ENCODE data around the gene PCSK5.
"Not testable (repeated sequence)": the region's sequence is repeated elsewhere in the genome, so short reads cannot be mapped to it uniquely, and the experiment has no call there.

Gene PCSK5

DNA sequence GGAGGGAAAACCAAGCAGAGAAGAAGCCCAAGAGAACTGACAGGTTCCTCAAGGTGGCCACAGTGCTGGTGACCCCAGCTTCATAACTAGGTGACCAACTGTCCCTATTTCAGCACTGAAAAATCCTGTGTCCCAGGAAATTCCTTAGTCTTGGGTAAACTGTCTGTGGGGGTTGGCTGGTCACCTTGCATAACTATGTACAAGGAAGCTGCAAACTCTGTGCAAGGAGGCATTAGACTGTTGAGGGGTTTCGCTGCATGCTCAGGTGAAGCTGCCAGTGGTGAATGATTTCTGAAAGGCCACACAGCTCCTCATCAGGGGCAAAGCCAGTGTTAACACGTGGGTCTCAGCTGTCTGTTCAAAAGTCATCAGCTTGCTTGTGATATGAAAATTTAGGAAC lies 36.9 kb downstream of the PCSK5 start:
- no peak for DNase-seq

DNA sequence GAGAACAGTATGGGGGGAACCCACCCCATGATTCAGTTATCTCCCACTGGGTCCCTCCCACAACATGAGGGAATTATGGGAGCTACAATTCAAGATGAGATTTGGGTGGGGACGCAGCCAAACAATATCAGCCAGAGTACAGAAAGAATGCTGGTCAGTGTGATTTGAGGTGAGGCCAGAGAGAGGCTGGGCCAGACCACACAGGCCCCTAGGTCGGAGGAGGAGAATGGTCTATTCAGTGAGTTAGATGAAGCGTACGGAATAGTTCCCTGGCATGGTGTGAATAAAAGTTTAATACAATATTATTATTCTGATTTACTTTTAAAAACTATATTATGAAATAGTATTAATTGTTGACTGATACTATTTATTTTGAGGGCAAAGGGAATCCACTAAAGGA lies 39.7 kb downstream of the PCSK5 start:
- DNase-seq, result no peak

DNA sequence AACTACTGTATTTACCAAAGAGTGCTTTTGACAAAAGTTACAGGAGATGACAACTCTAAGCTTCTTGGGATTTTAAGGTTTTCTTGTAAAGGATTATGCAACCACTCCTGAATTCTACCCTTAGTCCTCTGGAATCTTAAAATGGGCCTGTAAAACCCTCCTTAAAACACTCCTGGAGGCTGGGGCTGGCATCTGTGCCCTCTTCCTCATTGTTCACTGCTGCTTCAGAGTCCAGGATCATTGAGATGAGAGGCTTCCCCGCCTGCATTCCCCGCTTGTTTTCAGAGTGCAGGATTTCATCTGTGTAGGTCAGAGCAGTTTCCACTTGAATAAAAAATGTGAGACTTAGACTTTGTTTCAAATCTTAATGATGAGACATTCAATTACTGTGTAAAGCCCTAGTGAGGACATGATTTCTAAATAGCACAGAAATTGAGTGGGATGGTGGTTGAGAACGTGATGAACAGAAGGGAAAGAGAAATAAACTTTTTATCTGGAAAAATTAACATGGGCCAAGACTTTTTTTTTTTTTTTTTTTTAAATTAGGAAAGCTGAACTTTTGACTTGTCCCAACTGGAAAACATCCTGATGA lies 40.4 kb downstream of the PCSK5 start:
- no peak for DNase-seq

DNA sequence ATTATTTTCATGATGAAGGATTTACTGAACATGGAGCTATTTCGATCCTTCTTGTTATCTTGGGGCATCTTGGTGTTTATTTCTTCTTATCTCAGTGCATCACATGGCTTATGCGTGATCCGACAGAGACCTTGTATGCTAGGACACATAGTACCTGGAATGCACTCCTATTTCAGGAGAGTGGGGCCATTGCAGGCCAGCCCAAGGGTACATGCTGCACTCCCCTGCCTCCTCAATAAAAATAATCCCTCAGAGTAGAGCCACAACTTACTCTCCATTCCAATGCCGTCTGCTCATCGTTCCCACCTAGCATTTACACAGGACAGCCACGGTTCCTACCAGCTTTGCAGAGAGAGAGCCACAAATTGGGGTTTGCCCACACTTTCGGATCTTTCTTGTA lies 43.5 kb downstream of the PCSK5 start:
- no peak for DNase-seq

DNA sequence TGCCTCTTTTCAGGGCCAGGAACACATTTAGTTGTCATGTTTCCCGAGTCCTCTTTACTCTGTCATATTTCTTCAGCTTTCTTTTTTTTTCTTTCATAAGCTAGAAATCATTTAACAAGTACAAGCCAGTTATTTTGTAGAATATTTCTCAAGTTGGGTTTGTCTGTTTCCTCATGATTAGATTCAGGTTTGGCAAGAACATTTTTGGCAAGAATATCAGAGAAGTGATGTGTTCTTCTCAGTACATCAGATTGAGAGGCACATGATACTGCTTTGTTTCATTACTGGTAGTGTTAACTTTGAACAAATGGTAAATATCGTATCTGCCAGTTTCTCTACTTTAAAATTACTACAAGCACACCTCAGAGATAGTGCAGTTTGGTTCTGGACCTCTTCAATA lies 45.1 kb downstream of the PCSK5 start:
- DNase-seq, result no peak

DNA sequence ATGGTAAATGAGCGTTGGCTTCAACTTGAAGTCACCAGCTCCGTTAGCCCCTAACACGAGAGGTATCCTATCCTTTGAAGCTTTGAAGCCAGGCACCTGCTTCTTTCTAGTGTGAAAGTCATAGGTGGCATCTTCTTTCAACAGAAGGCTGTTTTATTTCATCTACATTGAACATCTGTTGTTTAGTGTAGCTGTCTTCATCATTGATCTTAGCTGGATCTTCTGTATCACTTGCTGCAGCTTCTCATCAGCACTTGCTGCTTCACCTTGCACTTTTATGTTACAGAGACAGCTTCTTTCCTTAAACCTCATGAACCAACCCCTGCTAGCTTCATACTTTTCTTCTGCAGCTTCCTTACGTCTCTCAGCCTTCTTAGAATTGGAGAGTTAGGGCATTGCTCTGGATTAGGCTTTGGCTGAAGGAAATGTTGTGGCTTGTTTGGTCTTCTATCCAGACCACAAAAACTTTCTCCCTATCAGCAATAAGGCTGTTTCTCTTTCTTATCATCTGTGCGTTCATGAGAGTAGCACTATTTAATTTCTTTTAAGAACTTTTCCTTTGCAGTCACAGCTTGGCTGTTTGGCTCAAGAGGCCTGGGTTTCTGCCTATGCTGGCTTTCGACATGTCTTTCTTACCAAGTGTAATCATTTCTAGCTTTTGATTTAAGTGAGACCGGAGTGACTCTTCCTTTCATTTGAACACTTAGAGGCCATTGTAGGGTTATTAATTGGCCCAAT lies 47.2 kb downstream of the PCSK5 start:
- DNase-seq, result no peak

DNA sequence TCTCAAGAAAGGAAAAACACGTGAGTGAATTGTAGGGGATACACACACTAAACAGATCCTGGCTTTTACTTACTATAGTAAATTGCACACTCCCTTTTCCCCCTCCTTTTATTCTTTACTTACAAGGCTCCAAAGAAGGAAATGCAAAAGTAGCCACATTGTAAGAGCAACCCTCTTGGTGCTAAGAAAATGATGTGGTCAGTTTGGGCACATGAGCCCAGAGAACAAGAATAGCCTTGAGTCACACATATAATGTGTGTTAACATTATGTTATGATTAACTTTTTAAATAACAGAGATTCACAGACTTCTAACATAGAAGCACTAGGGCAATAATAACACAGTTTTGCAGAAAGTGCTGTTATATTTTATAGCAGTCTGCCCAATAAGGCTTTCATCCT lies 48.5 kb downstream of the PCSK5 start:
- DNase-seq, result no peak

DNA sequence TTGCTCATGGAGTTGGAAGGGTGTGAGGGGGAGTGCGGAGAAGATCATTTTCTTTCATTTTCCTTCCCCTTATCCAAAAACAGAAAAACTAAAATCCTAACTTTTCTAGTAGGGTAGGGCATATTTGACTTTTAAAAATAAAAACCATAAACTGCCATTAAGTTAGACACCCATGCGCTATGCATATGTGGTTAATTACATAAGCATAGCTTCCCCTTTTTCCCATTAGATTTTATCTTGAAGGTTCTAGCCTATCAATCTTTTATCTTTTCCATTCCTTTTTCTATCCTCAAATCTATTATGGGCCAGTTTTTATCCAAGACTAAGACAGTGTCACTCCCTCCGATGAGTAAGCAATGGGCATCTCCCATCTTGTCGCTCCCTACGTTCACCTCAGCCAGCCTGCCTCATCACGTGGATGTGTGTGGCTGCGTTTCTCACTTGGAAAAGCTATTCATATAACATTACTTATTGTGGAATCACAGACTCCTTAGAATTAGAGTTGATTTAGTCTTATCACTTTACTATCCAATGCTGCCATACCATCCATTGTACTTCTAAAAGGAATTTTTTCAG lies 49.2 kb downstream of the PCSK5 start:
- DNase-seq, result no peak

DNA sequence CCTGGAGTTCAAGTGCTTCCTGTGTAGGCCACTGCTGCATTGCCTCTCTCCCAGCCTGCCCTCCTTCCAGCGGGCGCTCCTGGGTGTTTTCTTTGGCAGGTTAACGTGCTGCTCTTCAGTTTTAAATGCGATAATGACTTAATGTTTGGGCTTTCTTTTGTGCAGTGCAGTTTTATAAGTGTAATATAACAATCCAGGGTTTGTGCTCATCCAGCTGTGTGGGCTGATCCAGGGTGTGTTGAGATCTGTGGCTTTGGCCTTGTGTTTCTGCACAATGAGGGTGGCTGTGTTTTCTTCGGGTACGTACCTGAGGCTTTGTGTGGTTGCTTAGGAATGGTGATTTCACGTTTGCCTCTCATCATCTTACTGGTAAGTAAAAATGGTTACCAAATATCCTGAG lies 50.6 kb downstream of the PCSK5 start:
- DNase-seq, result no peak

DNA sequence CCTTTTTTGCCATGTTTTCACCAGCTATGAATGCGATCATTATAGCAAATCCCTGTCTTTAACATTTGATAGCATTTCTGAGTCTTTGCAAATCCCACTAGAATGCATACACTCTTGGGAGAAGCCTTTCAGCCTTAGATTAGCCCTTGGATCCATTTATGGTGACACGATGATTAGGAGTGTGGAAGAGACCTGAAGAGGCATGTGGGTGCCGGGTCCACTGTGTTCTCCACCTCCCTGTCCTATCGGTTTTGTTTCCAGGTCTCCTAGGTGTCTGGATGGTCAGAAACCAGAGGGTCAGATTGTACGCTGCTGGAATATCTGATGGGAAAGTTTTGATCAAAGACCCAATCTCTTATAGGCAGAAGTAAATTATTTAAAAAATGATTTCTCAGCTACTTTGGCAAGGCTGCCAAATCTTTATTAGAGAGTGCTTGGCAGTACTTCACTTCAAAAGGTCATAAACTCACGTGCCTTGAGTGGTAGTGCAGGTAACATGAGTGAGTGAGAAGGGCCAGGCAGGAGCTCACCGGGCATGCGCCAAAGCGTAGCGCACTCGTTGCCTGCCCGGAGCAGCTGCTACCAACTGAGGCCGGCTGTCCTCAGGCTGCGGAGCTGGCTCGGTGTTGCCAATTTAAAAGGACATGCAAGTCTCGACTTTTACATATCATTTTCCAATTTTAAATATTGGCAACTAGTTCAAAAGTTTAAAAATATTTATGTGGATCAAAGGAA lies 51.3 kb downstream of the PCSK5 start:
- no peak for DNase-seq

DNA sequence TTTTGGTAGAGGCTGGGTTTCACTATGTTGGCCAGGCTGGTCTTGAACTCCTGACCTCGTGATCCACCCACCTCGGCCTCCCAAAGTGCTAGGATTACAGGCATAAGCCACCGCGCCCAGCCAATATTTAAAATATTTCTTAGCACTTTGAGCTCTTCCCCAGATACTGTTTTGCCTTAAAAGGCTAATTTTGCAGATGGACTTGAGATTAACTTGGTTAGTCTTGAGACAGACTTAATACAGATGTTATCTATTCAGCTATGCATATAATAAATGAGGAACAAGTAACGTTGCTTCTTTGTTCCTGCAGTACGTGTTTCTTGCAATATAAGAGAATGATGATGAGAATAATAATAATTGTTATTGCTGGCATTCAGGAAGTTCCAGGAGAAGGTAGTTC lies 56.3 kb downstream of the PCSK5 start:
- no peak for DNase-seq

DNA sequence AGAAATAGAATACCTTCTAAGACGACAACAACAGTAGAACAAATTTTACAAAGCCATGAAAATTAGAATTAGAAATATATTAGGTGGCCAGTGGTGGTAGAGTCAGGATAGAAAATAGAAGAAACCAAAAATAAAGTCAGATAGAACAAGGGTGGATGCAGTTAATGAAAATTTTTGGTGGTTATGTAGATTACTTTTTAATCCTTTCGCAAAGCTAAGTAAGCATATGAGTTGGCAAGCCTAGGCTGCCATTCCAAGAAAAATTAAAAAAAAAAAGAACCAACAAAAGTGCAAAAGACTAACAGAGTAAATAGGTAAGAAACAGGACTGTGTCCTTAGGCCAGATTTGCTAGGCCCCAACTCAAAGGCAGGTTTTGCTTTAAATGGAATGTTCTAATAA lies 56.8 kb downstream of the PCSK5 start:
- no peak for DNase-seq

DNA sequence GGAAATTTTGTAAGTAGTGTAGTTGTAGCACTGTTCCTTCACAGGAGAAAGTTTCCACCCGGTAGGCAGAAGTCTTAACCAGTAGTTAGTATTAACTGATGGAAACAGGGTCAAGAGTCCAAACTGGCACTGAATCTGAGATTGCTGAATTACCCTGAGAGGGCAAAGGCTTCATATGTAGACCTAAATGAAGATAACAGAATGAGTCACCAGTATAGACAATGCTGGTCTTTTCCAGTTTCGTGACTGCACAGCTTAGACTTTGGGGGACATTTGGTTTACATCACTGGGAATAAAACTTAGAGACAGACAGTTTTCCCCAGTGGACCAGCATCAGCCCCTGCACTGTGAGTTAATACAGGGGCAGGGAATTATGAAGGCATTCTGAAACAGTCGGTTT lies 60.5 kb downstream of the PCSK5 start:
- DNase-seq, result no peak

DNA sequence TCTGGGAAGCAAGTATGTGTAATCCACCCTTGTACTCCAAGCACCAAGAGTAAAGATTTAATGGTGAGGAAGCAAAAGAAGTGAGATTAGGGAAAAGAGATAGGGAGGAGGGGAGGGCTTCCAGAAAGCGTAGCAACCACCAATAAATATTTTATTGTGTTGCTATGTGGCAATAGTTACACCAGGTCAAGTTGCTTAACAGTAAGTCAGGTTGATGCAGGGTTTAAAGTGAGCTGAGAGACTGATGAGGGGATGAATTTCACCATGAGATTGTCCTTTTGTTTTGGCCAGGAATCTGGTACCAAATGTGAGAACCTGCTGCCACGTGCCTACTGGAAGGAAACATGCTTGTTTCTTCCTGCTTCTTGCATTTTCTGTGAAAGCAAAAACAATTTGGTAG lies 62.7 kb downstream of the PCSK5 start:
- DNase-seq, result no peak

DNA sequence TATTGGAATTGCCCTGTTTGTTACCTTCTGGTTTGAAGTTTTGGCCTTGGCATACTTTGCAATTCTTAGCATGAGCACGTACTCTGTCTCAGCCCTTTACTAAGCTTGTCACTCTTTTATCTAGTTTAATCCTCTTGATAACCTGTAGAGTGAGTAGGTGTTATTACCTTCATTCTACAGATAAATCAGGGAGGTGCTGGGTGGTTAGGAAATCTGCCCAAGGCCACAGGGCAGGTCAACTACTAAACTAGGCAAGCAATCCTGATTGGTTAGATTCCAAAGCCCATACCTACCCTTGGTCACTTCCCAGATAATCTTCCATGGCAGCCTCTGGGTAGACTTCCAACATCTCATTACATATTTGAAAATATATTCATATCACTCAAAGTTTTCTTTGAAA lies 65.7 kb downstream of the PCSK5 start:
- DNase-seq, result no peak

DNA sequence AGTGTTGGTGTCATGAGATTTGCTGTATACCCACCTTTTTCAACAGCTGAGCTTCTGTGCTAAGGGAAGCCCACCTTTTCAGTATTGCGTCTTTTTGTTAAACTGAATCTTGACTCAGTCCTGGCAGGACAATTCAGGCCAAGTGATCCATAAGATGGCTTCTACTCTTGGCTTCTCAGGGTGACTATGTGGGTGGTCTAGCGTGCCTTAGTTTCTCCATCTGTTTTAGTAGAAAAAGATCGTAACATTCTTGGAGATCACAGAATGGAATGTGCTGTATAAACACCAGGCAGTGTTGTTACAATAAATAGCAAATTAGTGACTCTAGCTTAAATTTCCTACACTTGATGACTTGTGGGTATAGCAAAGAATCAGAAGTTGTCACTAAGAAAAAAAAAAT lies 66.6 kb downstream of the PCSK5 start:
- no peak for DNase-seq

DNA sequence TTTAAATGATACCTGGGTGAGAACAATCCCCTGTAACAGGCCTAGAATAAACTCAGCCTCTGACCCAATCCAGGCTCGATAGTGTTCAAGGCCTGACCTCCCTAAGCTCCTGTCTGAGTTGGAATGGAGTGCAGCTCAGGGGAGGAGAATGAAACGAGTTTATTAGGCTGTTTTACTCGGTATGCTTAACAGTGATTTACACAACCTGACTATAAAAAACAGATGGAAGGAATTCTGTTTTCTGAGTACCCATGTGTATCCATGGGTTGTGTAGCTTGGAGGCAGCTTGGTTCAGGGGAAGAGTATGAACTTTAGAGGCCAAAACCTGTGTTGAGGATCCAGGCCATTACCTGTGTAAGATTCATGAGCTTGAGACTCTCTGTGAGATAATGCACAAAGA lies 67.8 kb downstream of the PCSK5 start:
- DNase-seq, result no peak

DNA sequence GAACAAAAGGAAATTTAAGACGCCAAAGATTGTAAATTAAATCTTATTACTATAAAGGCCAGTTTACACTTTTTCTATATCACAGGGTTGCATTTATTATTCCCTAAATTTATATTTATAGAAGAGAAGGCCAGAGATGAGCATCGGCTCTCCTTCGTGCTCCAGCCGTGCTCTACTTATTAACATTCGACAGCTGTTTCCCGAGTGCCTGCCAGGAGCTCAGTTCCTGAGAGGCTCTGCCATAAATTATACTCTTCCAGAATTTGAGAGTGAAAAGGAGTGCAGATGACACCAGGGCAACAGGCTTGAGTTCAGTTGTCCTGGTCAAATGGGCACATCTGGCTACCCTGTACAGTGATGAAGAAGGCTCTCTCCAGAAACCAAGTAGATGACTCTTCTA lies 70.1 kb downstream of the PCSK5 start:
- DNase-seq, result peak; percentile 32

DNA sequence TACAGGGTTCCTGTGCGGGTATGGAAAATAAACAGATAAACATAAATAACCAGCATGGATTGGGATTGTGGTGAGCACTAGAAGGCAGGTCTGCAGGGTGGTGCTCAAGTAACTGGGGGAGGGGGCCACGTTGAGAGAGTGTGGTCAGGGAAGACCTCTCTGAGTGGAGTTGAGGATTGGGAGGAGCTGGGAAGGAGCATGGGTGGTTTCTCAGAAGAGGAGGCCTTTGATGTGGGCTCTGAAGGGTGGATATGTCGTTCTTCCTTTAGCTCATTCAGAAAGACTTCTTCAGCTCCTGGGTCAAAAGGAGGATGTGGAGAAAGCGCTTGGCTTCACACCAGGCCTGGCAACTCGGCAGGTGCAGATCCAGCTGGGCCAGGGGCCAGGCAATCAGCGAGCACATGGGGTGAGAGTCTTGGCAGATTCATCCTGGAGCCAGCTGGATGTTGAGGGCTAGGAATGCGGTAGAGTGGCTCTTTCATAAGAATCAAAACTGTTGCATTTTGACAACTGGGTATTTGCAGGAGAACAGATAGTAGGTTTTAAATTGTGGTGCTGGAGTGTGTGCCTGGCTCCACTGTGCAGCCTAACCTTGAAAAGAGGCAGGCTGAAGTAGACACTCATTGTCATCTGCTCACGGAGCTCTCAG lies 71.7 kb downstream of the PCSK5 start:
- DNase-seq, result peak; percentile 41

DNA sequence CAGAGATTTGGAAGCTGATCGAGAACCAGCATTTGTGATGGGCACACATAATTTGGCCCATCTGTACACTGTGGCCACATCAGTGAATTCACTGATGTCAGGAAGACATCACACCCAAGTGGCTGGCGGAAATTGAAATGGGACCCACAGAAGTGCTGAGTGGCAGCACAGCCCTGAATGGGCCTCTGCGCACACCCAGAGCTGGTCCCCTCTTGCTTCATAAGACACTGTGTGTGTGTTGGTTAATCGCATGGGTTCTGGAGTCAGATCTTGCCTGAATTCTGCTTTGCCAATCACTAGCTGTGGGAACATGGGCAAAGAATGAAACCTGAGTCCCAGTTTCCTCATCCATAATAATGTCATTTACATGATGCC lies 72.2 kb downstream of the PCSK5 start:
- DNase-seq, result no peak

DNA sequence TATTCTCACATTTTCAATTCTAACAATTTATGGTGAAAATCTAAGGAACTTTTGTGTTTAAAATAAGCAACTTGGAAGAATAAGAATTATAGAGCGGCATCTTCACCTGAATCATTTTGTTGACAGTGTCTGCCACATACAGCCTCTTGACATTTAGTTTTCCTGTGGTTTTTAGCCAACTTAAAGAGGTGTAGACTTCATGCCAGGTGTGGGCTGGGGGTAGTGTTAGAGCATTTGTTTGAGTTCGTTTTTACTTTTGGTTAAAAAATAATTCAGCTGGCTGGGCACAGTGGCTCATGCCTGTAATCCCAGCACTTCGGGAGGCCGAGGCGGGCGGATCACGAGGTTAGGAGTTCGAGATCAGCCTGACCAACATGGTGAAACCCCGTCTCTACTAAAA lies 72.8 kb downstream of the PCSK5 start:
- not testable (repeated sequence) for DNase-seq

DNA sequence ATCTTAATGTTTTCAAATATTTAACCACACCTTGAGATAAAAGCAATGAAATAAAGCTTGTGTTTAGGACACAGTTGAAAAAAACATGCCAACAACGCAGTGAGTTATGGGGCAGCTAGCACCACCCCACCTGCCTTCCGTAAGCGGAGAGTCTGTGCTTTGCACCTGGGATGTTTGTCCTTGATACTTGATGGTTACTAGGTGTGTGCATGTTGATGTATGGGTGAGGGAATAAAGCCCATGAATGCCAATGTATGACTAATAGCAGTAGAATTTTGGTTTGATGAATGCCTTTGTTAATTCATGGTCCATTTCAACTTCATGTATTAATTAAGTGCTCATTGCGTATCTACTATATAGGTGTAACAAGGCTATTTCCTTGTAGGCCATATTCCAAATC lies 74.0 kb downstream of the PCSK5 start:
- DNase-seq, result no peak

DNA sequence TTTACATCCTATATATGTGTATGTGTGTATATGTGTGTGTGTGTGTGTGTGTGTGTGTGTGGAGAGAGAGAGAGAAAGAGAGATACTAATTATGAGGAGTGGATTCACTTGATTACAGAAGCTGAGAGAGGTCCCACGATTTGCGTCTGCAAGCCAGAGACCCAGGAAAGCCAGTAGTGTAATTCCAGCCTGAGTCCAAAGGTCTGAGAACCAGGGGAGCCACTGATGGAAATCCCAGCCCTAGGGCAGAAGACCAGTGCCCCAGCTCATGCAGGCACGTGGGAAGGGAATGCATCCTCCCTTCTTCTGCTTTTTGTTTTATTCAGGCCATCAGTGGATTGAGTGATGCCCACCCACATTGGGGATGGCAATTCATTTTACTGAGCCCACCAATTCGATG lies 74.8 kb downstream of the PCSK5 start:
- no peak for DNase-seq

DNA sequence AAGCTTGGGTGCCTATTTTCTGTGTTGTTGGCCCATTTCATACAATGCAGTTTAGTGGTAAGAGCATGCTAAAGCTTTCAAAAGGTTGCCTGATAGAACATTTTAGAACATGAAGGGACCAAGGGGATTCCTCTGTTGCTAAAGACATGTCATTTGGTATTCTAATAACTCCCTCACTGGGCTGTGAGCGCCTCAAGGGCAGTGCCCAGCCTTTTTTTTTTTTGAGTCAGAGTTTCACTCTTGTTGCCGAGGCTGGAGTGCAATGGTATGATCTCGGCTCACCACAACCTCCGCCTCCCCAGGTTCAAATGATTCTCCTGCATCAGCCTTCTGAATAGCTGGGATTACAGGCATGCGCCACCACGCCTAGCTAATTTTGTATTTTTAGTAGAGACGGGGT lies 77.1 kb downstream of the PCSK5 start:
- no peak for DNase-seq
